PFSK-1 (cell line): ENCODE measurements around the gene RIMS4.

Experiments used
- FOXP2 ChIP-seq: optimal IDR thresholded peaks from 2 replicates; pipeline ENCODE3; 2011; ENCODE audit warnings: borderline replicate concordance, control low read depth, inconsistent platforms; ENCODE audit not compliant: insufficient read depth; ENCODE audit errors: extremely low read length, extremely low read depth
- POLR2AphosphoS5 ChIP-seq: IDR thresholded peaks from 2 replicates; pipeline ENCODE4 v1.6.1; 2012; ENCODE audit warnings: low read depth, mild to moderate bottlenecking, control low read depth, low read length, moderate library complexity
- SIN3A ChIP-seq: IDR thresholded peaks from 2 replicates; pipeline ENCODE4 v1.6.1; 2012; ENCODE audit warnings: mild to moderate bottlenecking, low read length, moderate library complexity, borderline replicate concordance; ENCODE audit not compliant: insufficient read depth
- TAF1 ChIP-seq: IDR thresholded peaks from 2 replicates; pipeline ENCODE4 v1.6.1; 2012; ENCODE audit warnings: low read length, control low read depth, borderline replicate concordance; ENCODE audit not compliant: insufficient read depth
- TF ChIP-seq, protein P1 (sequence below), 2 experiments: IDR thresholded peaks; 2 replicates each; pipeline versions ENCODE4 v1.6.1 to v1.8.0; 2011 to 2012; ENCODE audit warnings: low read depth in 2 of 2, low read length in 2 of 2, control low read depth in 1 of 2, inconsistent platforms in 1 of 2, mild to moderate bottlenecking in 1 of 2, moderate library complexity in 1 of 2; ENCODE audit not compliant: insufficient read depth in 1 of 2

The RIMS4 gene

DNA sequence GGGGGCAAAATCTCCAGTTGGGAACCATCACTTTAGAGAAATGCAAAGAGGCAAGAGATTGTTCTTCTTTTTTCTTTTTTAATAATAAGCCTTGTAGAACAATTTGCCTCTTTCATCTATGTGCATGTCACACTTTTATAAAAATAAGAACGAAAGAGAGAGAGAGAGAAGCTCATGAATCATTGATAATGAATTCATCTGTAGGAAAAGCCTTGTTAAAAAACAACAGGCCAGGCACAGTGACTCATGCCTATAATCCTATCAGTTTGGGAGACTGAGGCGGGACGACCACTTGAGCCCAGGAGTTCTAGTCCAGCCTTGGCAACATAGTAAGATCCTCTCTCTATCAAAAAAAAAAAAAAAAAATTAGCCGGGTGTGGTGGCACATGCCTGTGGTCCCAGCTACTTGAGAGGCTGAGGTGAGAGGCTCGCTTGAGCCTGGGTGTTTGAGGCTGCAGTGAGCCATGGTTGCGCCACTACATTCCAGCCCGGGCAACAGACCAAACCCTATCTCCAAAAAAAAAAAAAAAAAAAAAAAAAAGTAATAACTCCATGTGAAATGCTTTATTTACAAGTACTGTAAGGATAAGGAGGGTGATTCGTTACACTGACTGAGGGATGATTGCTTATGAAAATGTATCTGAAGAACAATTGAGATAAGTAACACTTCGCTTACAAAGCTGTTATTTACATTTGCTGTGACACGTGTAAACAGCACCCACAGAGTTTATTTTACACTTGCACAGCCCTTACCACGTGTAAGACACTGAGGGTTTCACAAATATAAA is 89.2 kb downstream of the RIMS4 start:
- no peak for TF ChIP-seq FOXP2
- TF ChIP-seq POLR2AphosphoS5 = no peak
- no peak for TF ChIP-seq TAF1
- TF ChIP-seq, protein P1, sequence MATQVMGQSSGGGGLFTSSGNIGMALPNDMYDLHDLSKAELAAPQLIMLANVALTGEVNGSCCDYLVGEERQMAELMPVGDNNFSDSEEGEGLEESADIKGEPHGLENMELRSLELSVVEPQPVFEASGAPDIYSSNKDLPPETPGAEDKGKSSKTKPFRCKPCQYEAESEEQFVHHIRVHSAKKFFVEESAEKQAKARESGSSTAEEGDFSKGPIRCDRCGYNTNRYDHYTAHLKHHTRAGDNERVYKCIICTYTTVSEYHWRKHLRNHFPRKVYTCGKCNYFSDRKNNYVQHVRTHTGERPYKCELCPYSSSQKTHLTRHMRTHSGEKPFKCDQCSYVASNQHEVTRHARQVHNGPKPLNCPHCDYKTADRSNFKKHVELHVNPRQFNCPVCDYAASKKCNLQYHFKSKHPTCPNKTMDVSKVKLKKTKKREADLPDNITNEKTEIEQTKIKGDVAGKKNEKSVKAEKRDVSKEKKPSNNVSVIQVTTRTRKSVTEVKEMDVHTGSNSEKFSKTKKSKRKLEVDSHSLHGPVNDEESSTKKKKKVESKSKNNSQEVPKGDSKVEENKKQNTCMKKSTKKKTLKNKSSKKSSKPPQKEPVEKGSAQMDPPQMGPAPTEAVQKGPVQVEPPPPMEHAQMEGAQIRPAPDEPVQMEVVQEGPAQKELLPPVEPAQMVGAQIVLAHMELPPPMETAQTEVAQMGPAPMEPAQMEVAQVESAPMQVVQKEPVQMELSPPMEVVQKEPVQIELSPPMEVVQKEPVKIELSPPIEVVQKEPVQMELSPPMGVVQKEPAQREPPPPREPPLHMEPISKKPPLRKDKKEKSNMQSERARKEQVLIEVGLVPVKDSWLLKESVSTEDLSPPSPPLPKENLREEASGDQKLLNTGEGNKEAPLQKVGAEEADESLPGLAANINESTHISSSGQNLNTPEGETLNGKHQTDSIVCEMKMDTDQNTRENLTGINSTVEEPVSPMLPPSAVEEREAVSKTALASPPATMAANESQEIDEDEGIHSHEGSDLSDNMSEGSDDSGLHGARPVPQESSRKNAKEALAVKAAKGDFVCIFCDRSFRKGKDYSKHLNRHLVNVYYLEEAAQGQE (IDR thresholded peaks at IDR 0.05; ENCODE audit: insufficient read depth in 1 of 2, low read depth in 2 of 2, low read length in 2 of 2) = no peak
- no peak for TF ChIP-seq SIN3A

DNA sequence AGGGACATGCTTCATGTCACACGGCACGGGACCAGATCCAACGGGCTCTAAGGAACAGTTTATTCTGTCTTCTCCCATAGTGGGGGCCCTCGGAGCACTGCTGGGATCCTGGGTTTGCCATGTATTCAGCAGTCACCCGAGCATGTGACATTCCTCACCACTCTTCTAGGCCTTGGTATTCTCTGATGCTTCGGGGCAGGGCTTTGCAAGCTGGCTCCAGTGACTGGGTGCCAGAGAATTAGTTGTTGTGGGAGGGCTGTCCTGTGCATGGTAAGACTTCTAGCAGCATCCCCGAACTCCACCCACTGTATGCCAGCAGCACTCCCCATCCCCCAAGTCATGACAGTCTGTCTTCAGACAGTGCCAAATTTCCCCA is 89.7 kb downstream of the RIMS4 start:
- no peak for TF ChIP-seq TAF1
- TF ChIP-seq FOXP2 = no peak
- TF ChIP-seq POLR2AphosphoS5 = no peak
- no peak for TF ChIP-seq SIN3A
- TF ChIP-seq, protein P1 (IDR thresholded peaks at IDR 0.05; ENCODE audit: insufficient read depth in 1 of 2, low read depth in 2 of 2, low read length in 2 of 2) = no peak

DNA sequence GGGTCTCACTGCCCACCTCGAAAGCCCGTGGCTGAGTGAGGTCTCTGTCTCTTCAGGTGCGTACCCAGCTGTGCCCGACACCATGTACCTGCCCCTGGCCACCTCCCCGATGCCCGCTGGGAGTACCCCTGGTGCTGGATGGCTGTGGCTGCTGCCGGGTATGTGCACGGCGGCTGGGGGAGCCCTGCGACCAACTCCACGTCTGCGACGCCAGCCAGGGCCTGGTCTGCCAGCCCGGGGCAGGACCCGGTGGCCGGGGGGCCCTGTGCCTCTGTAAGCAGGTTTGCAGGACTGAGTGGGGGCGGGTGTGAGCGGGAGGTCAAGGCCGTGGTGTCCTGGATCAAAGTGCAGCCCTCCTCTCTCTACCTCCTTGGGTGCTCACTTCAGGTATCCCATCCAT is 90.5 kb downstream of the RIMS4 start:
- TF ChIP-seq TAF1 = no peak
- TF ChIP-seq, protein P1 (IDR thresholded peaks at IDR 0.05; ENCODE audit: insufficient read depth in 1 of 2, low read depth in 2 of 2, low read length in 2 of 2) = no peak
- no peak for TF ChIP-seq FOXP2
- TF ChIP-seq SIN3A = no peak
- TF ChIP-seq POLR2AphosphoS5 = no peak

DNA sequence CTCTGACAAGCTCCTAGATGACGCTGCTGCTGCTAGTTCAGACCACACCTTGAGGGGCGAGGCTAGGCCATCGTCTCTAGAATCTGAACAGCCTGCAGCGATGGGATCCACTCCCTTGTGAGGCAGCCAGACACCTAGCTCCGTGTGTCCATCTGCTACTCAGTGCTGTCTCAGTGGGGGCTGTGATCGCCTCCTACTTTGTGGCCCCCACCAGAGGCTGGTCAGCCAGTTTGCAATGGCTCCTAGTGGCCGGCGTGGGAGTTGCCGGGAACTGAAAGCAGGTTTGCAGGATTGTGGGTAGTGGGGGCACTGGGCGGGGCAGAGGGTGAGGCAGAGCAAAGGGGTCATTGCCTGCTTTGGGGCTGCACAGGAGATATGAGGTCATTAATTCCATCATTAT is 92.4 kb downstream of the RIMS4 start:
- TF ChIP-seq, protein P1 (IDR thresholded peaks at IDR 0.05; ENCODE audit: insufficient read depth in 1 of 2, low read depth in 2 of 2, low read length in 2 of 2) = no peak
- TF ChIP-seq TAF1 (no peak), POLR2AphosphoS5 (no peak), FOXP2 (no peak), SIN3A (no peak)
